Neural cell (in vitro differentiated cells): ENCODE measurements around the gene RAD50. TPM values are rescaled to one million over a fixed set of nuclear protein-coding genes. Genes with fewer than 3 reads are reported as not detected.

Experiments used
- H2AFZ ChIP-seq: fragments of 200-600, 300-800 bp; sonication (generic), shearing (Covaris generic); 2 replicates; pipeline ENCODE4 v1.6.0; 2014; ENCODE audit warnings: low read depth, mild to moderate bottlenecking, antibody characterized with exemption, low read length, moderate library complexity
- H3F3A ChIP-seq: fragments of 200-600 bp; shearing (Covaris generic); 2 replicates; pipeline ENCODE4 v1.6.1; 2016; ENCODE audit warnings: mild to moderate bottlenecking, moderate library complexity, mixed read lengths, antibody characterized with exemption, low read length; ENCODE audit not compliant: insufficient read depth, poor library complexity, severe bottlenecking
- H3K27ac ChIP-seq: fragments of 200-600, 300-800 bp; sonication (generic), shearing (Covaris generic); 2 replicates; pipeline ENCODE4 v1.5.1; 2014; ENCODE audit warnings: mild to moderate bottlenecking, low read length, moderate library complexity
- H3K27me3 ChIP-seq: fragments of 300-800, 200-600 bp; sonication (generic), shearing (Covaris generic); 2 replicates; pipeline ENCODE4 v1.6.0; 2014; ENCODE audit warnings: mild to moderate bottlenecking, low read depth, low read length, moderate library complexity; ENCODE audit not compliant: insufficient read depth
- H3K36me3 ChIP-seq: fragments of 300-800, 200-600 bp; sonication (generic), shearing (Covaris generic); 2 replicates; pipeline ENCODE4 v1.5.1; 2014; ENCODE audit warnings: mild to moderate bottlenecking, antibody characterized with exemption, low read length, moderate library complexity; ENCODE audit not compliant: insufficient read depth
- H3K4me2 ChIP-seq: fragments of 300-800, 200-600 bp; sonication (generic), shearing (Covaris generic); 2 replicates; pipeline ENCODE4 v1.6.0; 2014; ENCODE audit warnings: mild to moderate bottlenecking, low read length
- H3K4me3 ChIP-seq: fragments of 300-800, 200-600 bp; sonication (generic), shearing (Covaris generic); 2 replicates; pipeline ENCODE4 v1.5.1; 2014; ENCODE audit warnings: mild to moderate bottlenecking, low read length, moderate library complexity
- H3K79me2 ChIP-seq: fragments of 200-600 bp; shearing (Covaris generic); replicated peaks from 2 replicates; pipeline ENCODE4 v1.6.0; 2014; ENCODE audit warnings: mild to moderate bottlenecking, low read length, moderate library complexity; ENCODE audit not compliant: insufficient read depth
- H3K9ac ChIP-seq: fragments of 300-800, 200-600 bp; sonication (generic), shearing (Covaris generic); 2 replicates; pipeline ENCODE4 v1.6.1; 2016; ENCODE audit warnings: mild to moderate bottlenecking, low read length, mixed read lengths
- H3K9me2 ChIP-seq: fragments of 200-600 bp; shearing (Covaris generic); 2 replicates; pipeline ENCODE4 v1.6.1; 2016; ENCODE audit warnings: mild to moderate bottlenecking, low read length, mixed read lengths; ENCODE audit not compliant: insufficient read depth
- H3K9me3 ChIP-seq: fragments of 200-600, 300-800 bp; sonication (generic), shearing (Covaris generic); 2 replicates; pipeline ENCODE4 v1.6.1; 2016; ENCODE audit warnings: mild to moderate bottlenecking, mixed run types, low read length, moderate library complexity, mixed read lengths
- H4K20me1 ChIP-seq: fragments of 200-600 bp; shearing (Covaris generic); 2 replicates; pipeline ENCODE4 v1.6.1; 2016; ENCODE audit warnings: mild to moderate bottlenecking, mixed run types; ENCODE audit not compliant: insufficient read depth
- EP300 ChIP-seq: fragments of 450-650 bp; conservative IDR thresholded peaks from 2 replicates; pipeline ENCODE4 v1.6.1; 2014; ENCODE audit warnings: antibody characterized with exemption, mild to moderate bottlenecking, moderate library complexity; ENCODE audit not compliant: poor library complexity, severe bottlenecking
- EZH2 ChIP-seq: fragments of 200-600, 300-800 bp; shearing (Covaris generic), sonication (generic); IDR thresholded peaks from 2 replicates; pipeline ENCODE4 v1.6.1; 2014; ENCODE audit warnings: antibody characterized with exemption, low read length, borderline replicate concordance, mild to moderate bottlenecking; ENCODE audit not compliant: insufficient read depth, poor library complexity, severe bottlenecking
- MXI1 ChIP-seq: fragments of 450-650 bp; conservative IDR thresholded peaks from 2 replicates; pipeline ENCODE4 v1.6.1; 2014; ENCODE audit warnings: antibody characterized with exemption, mild to moderate bottlenecking; ENCODE audit not compliant: poor library complexity, severe bottlenecking
- POLR2AphosphoS5 ChIP-seq: IDR thresholded peaks from 2 replicates; pipeline ENCODE4 v1.6.1; 2012
- RAD21 ChIP-seq: fragments of 450-650 bp; conservative IDR thresholded peaks from 2 replicates; pipeline ENCODE4 v1.6.1; 2014; ENCODE audit warnings: antibody characterized with exemption, mild to moderate bottlenecking, moderate library complexity
- SMC3 ChIP-seq: fragments of 450-650 bp; conservative IDR thresholded peaks from 2 replicates; pipeline ENCODE4 v1.6.1; 2014; ENCODE audit warnings: antibody characterized with exemption, mild to moderate bottlenecking, moderate library complexity; ENCODE audit not compliant: poor library complexity
- TAF1 ChIP-seq: IDR thresholded peaks from 2 replicates; pipeline ENCODE4 v1.6.1; 2012; ENCODE audit warnings: low read depth
- polyA plus RNA-seq: library from polyadenylated mRNA; depleted of rRNA; stranded (reverse); fragments of >200 nt; gene quantifications from 2 replicates; pipeline ENCODE4 v1.2.3, GENCODE V29; 2014
- TF ChIP-seq, protein P1 (sequence below): fragments of 450-650 bp; IDR thresholded peaks from 2 replicates; pipeline ENCODE4 v1.5.1; 2014; ENCODE audit warnings: antibody characterized with exemption, mild to moderate bottlenecking, moderate library complexity; ENCODE audit not compliant: poor library complexity, severe bottlenecking
- TF ChIP-seq, protein P2 (sequence below): IDR thresholded peaks from 2 replicates; pipeline ENCODE4 v1.6.1; 2012; ENCODE audit warnings: borderline replicate concordance

RAD50 gene
- polyA plus RNA-seq, 1 donor from 2014 or later = 6.7 TPM

DNA sequence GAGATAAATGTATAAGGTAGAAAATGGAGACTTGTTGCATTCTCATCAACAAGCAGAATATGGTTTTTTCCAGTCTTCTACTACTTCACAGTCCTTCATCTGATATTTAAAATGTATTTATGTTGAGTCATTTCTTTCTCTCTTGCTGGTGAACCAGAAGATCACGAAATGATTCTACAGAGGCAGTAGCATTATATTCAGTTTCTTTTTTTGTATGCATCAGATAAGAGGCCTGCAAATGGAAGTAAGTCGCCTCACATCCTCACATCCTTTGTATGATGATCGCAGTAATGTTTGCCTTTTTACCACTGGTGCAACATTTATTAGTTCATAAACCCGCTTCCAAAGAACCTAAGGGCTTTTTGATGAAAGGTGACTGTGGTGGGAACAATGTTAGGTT, 79.1 kb downstream of the RAD50 start:
- no peaks in the 10 kb centered on the region for H3K9me3 ChIP-seq
- H3K4me2 ChIP-seq = no peak overlapping the region
- no peak overlapping the region for H3K27ac ChIP-seq
- H4K20me1 ChIP-seq = no peaks in the 10 kb centered on the region
- no peak overlapping the region for H2AFZ ChIP-seq
- no peak overlapping the region for H3K9ac ChIP-seq
- H3F3A ChIP-seq = no peaks in the 10 kb centered on the region
- no peaks in the 10 kb centered on the region for H3K9me2 ChIP-seq
- no peaks in the 10 kb centered on the region for H3K79me2 ChIP-seq
- no peaks in the 10 kb centered on the region for H3K36me3 ChIP-seq
- no peak overlapping the region for H3K4me3 ChIP-seq
- no peaks in the 10 kb centered on the region for H3K27me3 ChIP-seq
- TF ChIP-seq EZH2 (no peak), EP300 (no peak), POLR2AphosphoS5 (no peak), TAF1 (no peak), MXI1 (no peak), SMC3 (no peak), RAD21 (no peak)
- TF ChIP-seq, protein P1, sequence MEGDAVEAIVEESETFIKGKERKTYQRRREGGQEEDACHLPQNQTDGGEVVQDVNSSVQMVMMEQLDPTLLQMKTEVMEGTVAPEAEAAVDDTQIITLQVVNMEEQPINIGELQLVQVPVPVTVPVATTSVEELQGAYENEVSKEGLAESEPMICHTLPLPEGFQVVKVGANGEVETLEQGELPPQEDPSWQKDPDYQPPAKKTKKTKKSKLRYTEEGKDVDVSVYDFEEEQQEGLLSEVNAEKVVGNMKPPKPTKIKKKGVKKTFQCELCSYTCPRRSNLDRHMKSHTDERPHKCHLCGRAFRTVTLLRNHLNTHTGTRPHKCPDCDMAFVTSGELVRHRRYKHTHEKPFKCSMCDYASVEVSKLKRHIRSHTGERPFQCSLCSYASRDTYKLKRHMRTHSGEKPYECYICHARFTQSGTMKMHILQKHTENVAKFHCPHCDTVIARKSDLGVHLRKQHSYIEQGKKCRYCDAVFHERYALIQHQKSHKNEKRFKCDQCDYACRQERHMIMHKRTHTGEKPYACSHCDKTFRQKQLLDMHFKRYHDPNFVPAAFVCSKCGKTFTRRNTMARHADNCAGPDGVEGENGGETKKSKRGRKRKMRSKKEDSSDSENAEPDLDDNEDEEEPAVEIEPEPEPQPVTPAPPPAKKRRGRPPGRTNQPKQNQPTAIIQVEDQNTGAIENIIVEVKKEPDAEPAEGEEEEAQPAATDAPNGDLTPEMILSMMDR = no peak
- TF ChIP-seq, protein P2, sequence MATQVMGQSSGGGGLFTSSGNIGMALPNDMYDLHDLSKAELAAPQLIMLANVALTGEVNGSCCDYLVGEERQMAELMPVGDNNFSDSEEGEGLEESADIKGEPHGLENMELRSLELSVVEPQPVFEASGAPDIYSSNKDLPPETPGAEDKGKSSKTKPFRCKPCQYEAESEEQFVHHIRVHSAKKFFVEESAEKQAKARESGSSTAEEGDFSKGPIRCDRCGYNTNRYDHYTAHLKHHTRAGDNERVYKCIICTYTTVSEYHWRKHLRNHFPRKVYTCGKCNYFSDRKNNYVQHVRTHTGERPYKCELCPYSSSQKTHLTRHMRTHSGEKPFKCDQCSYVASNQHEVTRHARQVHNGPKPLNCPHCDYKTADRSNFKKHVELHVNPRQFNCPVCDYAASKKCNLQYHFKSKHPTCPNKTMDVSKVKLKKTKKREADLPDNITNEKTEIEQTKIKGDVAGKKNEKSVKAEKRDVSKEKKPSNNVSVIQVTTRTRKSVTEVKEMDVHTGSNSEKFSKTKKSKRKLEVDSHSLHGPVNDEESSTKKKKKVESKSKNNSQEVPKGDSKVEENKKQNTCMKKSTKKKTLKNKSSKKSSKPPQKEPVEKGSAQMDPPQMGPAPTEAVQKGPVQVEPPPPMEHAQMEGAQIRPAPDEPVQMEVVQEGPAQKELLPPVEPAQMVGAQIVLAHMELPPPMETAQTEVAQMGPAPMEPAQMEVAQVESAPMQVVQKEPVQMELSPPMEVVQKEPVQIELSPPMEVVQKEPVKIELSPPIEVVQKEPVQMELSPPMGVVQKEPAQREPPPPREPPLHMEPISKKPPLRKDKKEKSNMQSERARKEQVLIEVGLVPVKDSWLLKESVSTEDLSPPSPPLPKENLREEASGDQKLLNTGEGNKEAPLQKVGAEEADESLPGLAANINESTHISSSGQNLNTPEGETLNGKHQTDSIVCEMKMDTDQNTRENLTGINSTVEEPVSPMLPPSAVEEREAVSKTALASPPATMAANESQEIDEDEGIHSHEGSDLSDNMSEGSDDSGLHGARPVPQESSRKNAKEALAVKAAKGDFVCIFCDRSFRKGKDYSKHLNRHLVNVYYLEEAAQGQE = no peak

DNA sequence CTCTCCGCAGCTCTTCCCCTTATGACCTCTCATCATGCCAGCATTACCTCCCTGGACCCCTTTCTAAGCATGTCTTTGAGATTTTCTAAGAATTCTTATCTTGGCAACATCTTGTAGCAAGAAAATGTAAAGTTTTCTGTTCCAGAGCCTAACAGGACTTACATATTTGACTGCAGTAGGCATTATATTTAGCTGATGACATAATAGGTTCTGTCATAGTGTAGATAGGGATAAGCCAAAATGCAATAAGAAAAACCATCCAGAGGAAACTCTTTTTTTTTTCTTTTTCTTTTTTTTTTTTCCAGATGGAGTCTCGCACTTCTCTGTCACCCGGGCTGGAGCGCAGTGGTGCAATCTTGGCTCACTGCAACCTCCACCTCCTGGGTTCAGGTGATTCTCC, 80.5 kb downstream of the RAD50 start:
- Histone ChIP-seq H3K4me3 (no peak overlapping the region), H3K9me2 (no peaks in the 10 kb centered on the region), H3K27me3 (no peaks in the 10 kb centered on the region), H3K4me2 (no peak overlapping the region), H3K36me3 (no peaks in the 10 kb centered on the region), H4K20me1 (no peaks in the 10 kb centered on the region), H2AFZ (no peak overlapping the region), H3F3A (no peaks in the 10 kb centered on the region), H3K79me2 (no peaks in the 10 kb centered on the region), H3K27ac (no peak overlapping the region), H3K9me3 (no peaks in the 10 kb centered on the region), H3K9ac (no peak overlapping the region)
- TF ChIP-seq TAF1 = no peak
- TF ChIP-seq, protein P1 = no peak
- no peak for TF ChIP-seq MXI1
- TF ChIP-seq EZH2 = no peak
- no peak for TF ChIP-seq RAD21
- TF ChIP-seq, protein P2 = no peak
- no peak for TF ChIP-seq EP300
- TF ChIP-seq SMC3 = no peak
- no peak for TF ChIP-seq POLR2AphosphoS5
